Pons (tissue), 1 donor: ENCODE data around the gene DIP2C.
A peak's percentile ranks its signal among the peaks of the same experiment; 100 is the strongest.

Source experiments
- DNase-seq: peaks from one replicate; pipeline ENCODE4 v3.0.0-alpha.2; 2016; ENCODE audit warnings: low spot score

DIP2C gene

DNA sequence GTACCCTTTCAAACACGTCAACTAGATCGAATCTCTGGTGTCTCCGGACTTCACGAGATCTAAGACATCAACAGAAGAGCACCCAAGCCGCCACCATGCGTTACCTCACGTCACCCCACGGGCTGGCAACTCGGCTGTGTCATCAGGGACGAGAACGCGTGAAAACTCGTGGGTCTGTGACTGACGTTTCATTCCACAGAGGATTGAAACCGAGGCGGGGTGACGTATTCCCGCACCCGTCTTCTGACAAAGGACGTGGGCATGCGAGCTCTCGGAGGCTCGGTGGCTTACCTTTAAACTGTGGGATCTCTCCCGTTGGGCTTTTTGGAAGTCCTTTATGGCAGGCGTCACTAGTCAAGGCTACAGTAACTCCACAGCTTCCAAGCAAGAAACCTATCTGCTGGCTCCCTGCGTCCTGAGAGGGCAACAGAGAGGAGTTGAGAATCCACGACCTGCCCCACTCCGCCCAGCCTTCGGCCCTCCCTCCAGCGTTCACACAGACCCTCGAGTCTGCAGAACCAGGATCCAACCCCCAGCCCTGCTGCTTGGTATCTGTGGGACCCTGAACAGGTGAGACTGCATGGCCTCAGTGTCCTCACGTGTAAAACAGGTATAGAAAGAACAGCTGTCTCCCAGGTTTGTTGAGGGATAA lies 298.9 kb downstream of the DIP2C start:
- no peak for DNase-seq

DNA sequence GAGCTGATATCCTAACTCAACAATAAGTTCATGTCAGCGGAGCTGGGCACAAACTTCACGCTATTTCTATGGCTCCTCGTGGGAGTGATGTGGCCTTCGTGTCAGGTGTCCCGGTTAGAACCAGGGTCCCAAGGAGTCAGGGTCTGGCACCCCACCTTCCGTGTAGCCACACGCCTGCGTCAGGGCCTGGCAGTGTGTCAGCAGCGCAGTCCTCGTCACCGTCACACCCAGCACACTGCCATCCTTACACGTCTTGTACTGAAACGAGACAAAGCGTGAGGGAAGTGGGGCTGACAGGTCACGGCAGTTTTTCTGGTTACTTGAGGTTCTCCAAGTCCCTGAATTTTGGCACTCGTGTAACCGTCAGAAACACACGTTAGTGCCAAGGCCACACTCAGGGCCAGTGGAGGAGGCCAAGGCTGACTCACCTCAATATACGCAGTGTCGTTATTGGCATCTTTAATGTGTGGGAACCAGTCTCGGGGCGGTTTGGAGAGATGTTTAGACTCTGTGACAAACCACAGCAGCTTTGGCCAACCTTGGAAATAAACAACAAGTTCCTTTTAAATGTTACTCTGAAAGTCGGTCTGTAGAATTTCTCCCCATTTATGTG lies 299.5 kb downstream of the DIP2C start:
- DNase-seq: no peak

DNA sequence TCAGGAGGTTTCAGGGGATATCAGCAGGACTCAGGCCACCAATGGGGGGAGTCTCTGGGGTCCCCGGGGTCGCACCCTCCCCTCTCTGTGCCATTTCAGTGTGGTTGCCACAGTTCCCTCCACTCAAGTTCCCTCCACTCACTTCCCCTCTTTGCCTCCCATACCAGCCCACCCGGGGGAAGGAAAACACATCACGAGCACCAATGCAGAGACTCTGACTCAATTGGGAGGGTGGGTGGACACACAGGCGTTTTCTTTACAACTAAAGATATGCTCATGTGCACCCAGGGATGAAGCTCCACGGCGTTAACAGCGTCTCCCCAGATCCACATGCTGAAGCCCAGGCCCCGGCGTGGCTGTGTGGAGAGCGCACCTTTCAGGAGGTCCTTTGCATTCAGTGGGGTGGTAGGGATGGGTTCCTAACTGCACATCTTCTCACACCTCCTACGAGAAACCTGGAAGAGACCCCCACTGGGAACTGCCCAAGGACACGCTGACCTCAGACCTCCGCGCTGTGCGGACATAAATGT lies 300.1 kb downstream of the DIP2C start:
- DNase-seq: no peak

GRCh38 chr10:388661-389045 lies 300.8 kb downstream of the DIP2C start:
- no peak for DNase-seq

- DNase-seq: peak; percentile 80
These were observed 301.4 kb downstream of the DIP2C start for GRCh38 chr10:387909-388660.

DNA sequence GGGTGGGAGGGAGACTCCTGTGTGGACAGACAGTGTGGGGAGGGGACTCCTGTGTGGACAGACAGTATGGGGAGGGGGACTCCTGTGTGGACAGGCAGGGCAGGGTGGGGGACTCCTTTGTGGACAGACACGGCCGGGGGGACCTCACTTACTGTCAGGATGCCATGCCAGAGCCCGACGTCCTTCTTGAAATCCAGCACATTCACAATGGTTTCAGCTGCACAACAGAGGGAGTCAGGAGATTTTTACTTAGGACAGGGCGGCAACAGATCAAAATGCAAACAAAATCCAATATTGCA lies 301.9 kb downstream of the DIP2C start:
- DNase-seq: no peak

- peak; percentile 59 for DNase-seq
These were observed 302.5 kb downstream of the DIP2C start for GRCh38 chr10:386771-387592.

DNA sequence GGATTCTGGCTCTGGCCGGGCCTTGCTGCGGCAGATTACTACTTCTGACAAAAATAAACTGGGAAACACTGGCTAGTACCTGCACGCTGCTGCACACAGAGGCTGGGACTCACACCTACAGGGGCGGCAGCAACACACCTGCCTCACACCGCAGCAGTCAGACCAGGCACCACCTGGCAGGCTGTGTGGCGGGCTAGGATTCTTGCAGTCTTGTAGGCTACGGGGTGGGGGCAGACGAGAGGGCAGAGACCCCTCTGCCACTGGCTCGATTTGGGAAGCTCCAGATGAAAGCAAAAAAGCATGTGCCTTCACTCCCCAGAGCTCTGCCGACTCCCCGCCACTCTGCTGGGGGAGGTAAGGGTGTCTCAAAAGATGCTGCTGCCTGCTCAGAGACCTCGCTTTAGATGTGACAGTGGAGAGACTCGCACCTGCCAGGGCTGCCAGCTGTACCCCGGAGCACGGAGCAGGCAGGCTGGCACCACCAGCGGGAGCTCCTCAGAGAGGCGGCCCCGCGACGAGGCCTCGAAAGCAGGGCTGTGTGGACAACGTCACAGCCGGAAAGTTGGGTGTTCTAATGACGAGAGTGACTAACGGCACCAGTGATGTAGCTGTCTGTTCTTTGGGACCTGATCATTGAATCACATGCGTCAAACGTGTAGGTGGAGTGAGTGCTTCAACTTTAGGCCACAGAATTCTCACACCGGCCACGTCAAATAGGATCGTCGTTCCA lies 303.7 kb downstream of the DIP2C start:
- no peak for DNase-seq

DNA sequence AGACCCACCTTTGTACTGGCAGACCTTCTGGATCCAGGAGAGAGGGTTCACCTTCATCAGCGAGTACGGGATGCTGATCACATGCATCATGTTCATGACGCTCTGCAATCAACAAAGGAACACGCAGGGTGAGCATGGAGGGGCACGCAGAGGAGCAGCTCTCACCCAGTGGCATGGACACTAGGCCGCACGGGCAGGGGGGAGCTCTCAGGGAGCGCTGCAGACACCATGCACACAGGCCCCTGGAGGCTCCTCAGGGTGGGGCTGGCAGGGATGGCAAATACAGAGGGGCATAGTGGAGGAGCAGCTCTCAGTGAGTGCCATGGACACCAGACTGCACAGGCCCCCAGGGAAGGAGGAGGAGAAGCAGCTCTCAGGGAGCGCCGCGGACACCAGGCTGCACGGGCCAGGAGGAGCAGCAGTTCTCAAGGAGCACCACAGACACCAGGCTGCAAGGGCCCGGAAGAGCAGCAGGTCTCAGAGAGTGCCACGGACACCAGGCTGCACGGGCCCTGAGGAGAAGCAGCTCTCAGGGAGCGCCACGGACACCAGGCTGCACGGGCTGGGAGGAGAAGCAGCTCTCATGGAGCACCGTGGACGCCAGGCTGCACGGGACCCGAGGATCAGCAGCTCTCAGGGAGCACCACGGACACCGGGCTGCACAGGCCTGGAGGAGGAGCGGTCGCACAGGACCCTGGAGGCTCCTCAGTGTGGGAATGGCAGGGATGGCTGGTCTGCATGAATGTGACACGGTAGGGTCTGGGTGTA lies 304.7 kb downstream of the DIP2C start:
- no peak for DNase-seq

DNA sequence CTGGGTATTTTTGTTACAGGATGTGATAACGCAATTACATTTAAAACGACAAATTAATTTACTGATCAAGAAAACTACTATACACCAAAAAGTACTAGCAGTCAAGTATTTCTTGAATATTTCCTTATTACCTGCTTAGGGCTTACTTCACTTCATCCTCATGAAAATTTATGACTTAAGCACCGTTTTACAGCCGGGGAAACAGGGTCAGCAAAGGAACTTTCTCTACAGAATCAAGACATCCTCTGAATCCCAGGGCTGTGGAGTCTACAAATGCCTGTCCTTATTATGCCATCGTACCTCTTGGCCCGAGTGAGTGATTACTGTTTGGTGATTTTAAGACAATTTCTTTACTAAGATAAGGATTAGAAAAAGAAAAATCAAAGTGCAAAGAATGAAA lies 305.9 kb downstream of the DIP2C start:
- DNase-seq: no peak

- no peak for DNase-seq
These were observed 307.7 kb downstream of the DIP2C start for GRCh38 chr10:381805-382204.

GRCh38 chr10:381346-381745 lies 308.1 kb downstream of the DIP2C start:
- no peak for DNase-seq

DNA sequence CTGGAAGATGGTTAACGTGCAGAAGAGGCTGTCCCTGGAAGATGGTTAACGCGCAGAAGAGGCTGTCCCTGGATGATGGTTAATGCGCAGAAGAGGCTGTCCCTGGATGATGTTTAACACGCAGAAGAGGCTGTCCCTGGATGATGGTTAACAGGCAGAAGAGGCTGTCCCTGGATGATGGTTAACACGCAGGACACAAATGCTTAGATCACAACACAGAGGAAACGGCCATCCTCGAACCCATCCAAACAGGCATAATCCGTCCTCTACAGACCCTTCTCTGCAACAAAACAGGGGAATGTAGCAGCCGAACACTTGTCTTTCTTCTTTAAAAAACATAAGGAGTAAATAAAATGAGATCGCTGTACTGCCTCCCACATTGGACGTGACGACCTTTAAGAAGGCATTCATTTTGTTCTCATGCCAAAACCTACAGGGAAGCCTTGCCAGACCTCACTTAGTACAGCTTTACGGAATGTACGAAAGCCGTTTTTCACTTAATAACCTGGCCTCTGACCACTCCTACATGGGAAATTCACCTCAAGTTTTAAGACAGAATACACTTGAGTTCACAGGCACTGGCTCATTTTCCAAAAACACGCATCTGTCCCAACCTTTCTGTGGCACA lies 309.0 kb downstream of the DIP2C start:
- no peak for DNase-seq

- no peak for DNase-seq
These were observed 310.4 kb downstream of the DIP2C start for GRCh38 chr10:378930-379704.

DNA sequence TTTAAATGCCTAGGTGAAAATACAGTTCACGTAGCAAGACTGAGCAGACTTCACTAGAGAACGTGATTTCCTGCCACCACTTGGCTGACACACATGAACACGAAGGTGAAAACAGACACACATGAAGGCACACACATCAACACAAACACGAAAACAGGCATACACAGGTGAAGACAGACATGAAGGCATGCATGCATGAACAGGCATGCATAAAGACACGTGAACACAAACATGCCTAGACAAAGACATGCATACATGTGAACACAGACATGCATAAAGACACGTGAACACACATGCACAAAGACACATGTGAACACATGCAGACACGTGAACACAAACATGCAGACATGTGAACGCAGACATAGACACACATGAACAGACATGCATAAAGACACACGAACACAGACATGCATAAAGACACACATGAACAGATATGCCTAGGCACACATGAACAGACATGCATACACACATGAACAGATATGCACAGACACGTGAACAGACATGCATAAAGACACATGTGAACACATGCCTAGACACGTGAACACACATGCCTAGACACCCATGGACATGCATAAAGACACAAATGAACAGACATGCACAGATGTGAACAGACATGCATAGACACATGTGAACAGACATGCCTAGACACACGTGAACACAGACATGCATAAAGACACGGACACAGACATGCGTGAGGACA lies 311.1 kb downstream of the DIP2C start:
- DNase-seq: no peak

DNA sequence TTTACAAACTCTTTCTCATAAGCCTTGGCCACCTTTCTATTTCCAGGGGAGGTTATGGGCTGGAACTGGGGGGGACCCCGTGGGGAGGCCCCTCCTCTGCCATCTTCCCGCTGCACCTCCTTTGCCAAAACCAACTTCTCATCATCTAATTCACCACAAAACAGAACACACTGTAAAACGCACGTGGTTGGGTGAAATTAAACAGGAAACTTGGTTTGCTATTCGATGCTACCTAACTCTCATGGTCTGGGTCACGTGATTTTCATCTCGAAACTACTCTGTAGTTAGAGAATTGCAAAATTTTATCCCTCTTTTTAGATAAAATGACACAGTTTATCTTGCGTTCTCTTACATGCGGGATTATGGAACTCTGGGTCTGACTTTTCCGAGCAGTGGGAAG lies 312.2 kb downstream of the DIP2C start:
- no peak for DNase-seq

GRCh38 chr10:375815-376505 lies 313.5 kb downstream of the DIP2C start:
- no peak for DNase-seq

DNA sequence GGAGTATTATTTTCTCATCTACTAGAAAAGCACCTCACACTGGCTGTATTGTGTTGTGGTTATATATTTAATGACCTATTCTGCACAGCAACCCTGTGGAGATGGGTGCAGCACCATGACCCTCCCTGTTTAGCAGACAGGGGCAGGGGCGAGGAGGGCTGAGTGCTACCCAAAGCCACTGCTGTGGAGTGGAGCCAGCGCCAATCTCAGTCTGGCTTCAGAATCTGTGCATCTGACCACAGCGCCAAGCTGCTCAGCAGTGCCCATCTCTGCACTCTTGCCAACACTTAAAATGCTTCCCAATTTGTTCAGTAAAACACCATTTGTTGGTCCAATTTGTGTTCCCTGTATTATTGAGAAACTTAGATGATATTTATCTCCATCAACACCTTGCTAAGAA lies 315.1 kb downstream of the DIP2C start:
- no peak for DNase-seq
